Fibroblast of lung (primary cell): ENCODE measurements around the gene GNG12.

Source experiments
- EZH2 ChIP-seq: IDR thresholded peaks from 2 replicates; pipeline ENCODE4 v1.5.1; 2012; ENCODE audit warnings: low read length, control low read depth, mild to moderate bottlenecking; ENCODE audit errors: missing control alignments
- TF ChIP-seq, protein P1 (sequence below), 2 donors: IDR thresholded peaks in 1 of 2; conservative IDR thresholded peaks in 1 of 2; 1 replicate in 1 of 2; 2 replicates in 1 of 2; pipeline ENCODE4 v1.5.1; 2011 to 2012; ENCODE audit warnings: low read length in 2 of 2, control low read depth in 1 of 2, inconsistent platforms in 1 of 2, low read depth in 1 of 2, mild to moderate bottlenecking in 1 of 2

GRCh38 chr1:67840449-67840848 is 7.2 kb upstream of the GNG12 start:
- TF ChIP-seq, protein P1, sequence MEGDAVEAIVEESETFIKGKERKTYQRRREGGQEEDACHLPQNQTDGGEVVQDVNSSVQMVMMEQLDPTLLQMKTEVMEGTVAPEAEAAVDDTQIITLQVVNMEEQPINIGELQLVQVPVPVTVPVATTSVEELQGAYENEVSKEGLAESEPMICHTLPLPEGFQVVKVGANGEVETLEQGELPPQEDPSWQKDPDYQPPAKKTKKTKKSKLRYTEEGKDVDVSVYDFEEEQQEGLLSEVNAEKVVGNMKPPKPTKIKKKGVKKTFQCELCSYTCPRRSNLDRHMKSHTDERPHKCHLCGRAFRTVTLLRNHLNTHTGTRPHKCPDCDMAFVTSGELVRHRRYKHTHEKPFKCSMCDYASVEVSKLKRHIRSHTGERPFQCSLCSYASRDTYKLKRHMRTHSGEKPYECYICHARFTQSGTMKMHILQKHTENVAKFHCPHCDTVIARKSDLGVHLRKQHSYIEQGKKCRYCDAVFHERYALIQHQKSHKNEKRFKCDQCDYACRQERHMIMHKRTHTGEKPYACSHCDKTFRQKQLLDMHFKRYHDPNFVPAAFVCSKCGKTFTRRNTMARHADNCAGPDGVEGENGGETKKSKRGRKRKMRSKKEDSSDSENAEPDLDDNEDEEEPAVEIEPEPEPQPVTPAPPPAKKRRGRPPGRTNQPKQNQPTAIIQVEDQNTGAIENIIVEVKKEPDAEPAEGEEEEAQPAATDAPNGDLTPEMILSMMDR (conservative IDR thresholded peaks at IDR 0.05 in 1 of 2, IDR thresholded peaks at IDR 0.05 in 1 of 2; ENCODE audit: low read depth in 1 of 2, low read length in 2 of 2) = no peak
- no peak for TF ChIP-seq EZH2
